ENCODE measurements around the gene ISYNA1. TPM values are rescaled to one million over a fixed set of nuclear protein-coding genes. Genes with fewer than 3 reads are reported as not detected.

ISYNA1 gene
- total RNA-seq, 1 donor from 2014 or later = 251 TPM

- TF ChIP-seq, protein P1, sequence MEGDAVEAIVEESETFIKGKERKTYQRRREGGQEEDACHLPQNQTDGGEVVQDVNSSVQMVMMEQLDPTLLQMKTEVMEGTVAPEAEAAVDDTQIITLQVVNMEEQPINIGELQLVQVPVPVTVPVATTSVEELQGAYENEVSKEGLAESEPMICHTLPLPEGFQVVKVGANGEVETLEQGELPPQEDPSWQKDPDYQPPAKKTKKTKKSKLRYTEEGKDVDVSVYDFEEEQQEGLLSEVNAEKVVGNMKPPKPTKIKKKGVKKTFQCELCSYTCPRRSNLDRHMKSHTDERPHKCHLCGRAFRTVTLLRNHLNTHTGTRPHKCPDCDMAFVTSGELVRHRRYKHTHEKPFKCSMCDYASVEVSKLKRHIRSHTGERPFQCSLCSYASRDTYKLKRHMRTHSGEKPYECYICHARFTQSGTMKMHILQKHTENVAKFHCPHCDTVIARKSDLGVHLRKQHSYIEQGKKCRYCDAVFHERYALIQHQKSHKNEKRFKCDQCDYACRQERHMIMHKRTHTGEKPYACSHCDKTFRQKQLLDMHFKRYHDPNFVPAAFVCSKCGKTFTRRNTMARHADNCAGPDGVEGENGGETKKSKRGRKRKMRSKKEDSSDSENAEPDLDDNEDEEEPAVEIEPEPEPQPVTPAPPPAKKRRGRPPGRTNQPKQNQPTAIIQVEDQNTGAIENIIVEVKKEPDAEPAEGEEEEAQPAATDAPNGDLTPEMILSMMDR (conservative IDR thresholded peaks at IDR 0.05) = no peak
- no peak overlapping the region for H3K4me3 Mint-ChIP-seq
- DNase-seq (ENCODE audit: low read depth, low spot score) = no peak
- H3K27me3 Mint-ChIP-seq (ENCODE audit: low read depth) = peaks cover 12% of the 10 kb centered on the region
- peaks cover 24% of the 10 kb centered on the region for H3K4me1 Mint-ChIP-seq
- no peaks in the 10 kb centered on the region for H3K36me3 Mint-ChIP-seq (ENCODE audit: low read depth)
- no peaks in the 10 kb centered on the region for H3K9me3 Mint-ChIP-seq
- H3K27ac Mint-ChIP-seq (ENCODE audit: unreplicated experiment) = no peak overlapping the region
Observed at GRCh38 chr19:18424890-18425514, 12.9 kb downstream of the ISYNA1 start.

- no peak overlapping the region for H3K27ac Mint-ChIP-seq (ENCODE audit: unreplicated experiment)
- H3K4me1 Mint-ChIP-seq = peaks cover 24% of the 10 kb centered on the region
- TF ChIP-seq, protein P1 (conservative IDR thresholded peaks at IDR 0.05) = no peak
- H3K36me3 Mint-ChIP-seq (ENCODE audit: low read depth) = no peaks in the 10 kb centered on the region
- peak overlapping the region; percentile 57 for H3K4me3 Mint-ChIP-seq
- no peaks in the 10 kb centered on the region for H3K9me3 Mint-ChIP-seq
- peaks cover 12% of the 10 kb centered on the region for H3K27me3 Mint-ChIP-seq (ENCODE audit: low read depth)
- DNase-seq (ENCODE audit: low read depth, low spot score) = no peak
Observed at GRCh38 chr19:18424122-18424889, 13.6 kb downstream of the ISYNA1 start.

DNA sequence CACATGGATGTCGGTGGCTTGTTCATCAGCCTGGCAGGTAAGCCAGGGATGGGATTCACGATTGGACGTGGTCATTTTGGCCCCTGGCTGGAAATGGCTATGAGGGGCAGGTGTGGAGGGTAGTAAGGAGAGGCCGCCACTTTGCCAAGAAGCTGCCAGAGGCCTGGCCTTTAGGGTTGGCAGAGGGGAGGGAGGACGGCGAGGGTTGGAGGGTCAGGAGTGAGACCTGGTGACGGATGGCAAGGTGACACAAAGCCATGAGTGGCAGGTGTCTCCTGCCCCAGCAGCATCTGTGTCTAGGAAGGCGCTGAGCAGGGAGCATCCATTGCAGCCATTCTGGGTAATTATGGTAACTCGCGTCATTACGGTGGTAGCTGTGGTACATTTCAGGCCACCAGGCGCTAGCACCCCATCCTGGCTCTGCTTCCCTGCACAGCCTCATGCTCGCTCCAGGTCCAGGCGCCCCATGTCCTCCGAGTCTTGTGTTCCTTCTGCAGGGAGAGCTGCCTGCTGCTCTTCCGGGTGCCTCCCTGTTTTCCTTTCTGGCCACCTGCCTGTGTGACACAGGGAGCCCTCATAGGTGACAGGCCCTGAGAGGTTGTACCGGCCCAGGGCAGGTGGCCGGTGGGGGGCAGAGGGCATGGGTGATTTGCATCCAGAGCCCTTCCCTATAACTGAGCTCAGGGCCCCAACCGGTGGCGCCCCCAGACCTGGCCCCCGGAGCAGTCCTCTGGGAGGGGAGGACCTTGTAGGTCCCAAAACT is 14.5 kb downstream of the ISYNA1 start:
- H3K27ac Mint-ChIP-seq (ENCODE audit: unreplicated experiment) = peak overlapping the region; percentile 67
- no peak for DNase-seq (ENCODE audit: low read depth, low spot score)
- no peaks in the 10 kb centered on the region for H3K9me3 Mint-ChIP-seq
- TF ChIP-seq, protein P1 (conservative IDR thresholded peaks at IDR 0.05) = no peak
- H3K4me1 Mint-ChIP-seq = peaks cover 29% of the 10 kb centered on the region
- H3K36me3 Mint-ChIP-seq (ENCODE audit: low read depth) = no peaks in the 10 kb centered on the region
- peaks cover 17% of the 10 kb centered on the region for H3K27me3 Mint-ChIP-seq (ENCODE audit: low read depth)
- H3K4me3 Mint-ChIP-seq = peak overlapping the region; percentile 60

- Mint-ChIP-seq H3K36me3 (ENCODE audit: low read depth) (no peaks in the 10 kb centered on the region), H3K9me3 (no peaks in the 10 kb centered on the region), H3K4me1 (peaks cover 32% of the 10 kb centered on the region), H3K27ac (ENCODE audit: unreplicated experiment) (peak overlapping the region; percentile 67), H3K4me3 (peak overlapping the region; percentile 78), H3K27me3 (ENCODE audit: low read depth) (peaks cover 22% of the 10 kb centered on the region)
- TF ChIP-seq, protein P1 (conservative IDR thresholded peaks at IDR 0.05) = no peak
- DNase-seq (ENCODE audit: low read depth, low spot score) = no peak
Observed at GRCh38 chr19:18422530-18423191, 15.3 kb downstream of the ISYNA1 start.

GRCh38 chr19:18421371-18421959 is 16.5 kb downstream of the ISYNA1 start:
- Mint-ChIP-seq H3K4me3 (peak overlapping the region; percentile 78), H3K27ac (ENCODE audit: unreplicated experiment) (no peak overlapping the region), H3K4me1 (peaks cover 40% of the 10 kb centered on the region)

More at GRCh38 chr19:18421371-18421959, 16.5 kb downstream of the ISYNA1 start:
- Mint-ChIP-seq H3K9me3 (no peaks in the 10 kb centered on the region), H3K36me3 (ENCODE audit: low read depth) (no peaks in the 10 kb centered on the region), H3K27me3 (ENCODE audit: low read depth) (peaks cover 28% of the 10 kb centered on the region)
- TF ChIP-seq, protein P1 (conservative IDR thresholded peaks at IDR 0.05) = no peak
- no peak for DNase-seq (ENCODE audit: low read depth, low spot score)

Data from neural crest cell (in vitro differentiated cells).